DOHH2 (cell line): ENCODE data around the gene MAB21L2.

Source experiments
- CTCF ChIP-seq: fragments of 200-600 bp; sonication (generic); IDR thresholded peaks from one replicate; pipeline ENCODE4 v1.5.1; 2014; ENCODE audit warnings: antibody characterized with exemption, mild to moderate bottlenecking, low read depth, low read length; ENCODE audit not compliant: poor library complexity, severe bottlenecking
- EZH2phosphoT487 ChIP-seq: fragments of 200-600 bp; sonication (generic); IDR thresholded peaks from 2 replicates; pipeline ENCODE4 v1.6.1; 2017; ENCODE audit warnings: borderline replicate concordance, mild to moderate bottlenecking, antibody characterized with exemption, low read length, moderate library complexity, mixed read lengths

GRCh38 chr4:150598909-150599308, 17.0 kb downstream of the MAB21L2 start:
- TF ChIP-seq CTCF, result no peak
- TF ChIP-seq EZH2phosphoT487, result no peak
